GM12874 (cell line): Measurements from ENCODE around the gene HYDIN.

ENCODE experiments used
- CTCF ChIP-seq: IDR thresholded peaks from 2 replicates; pipeline ENCODE4 v1.5.1; 2011; ENCODE audit warnings: low read depth, mild to moderate bottlenecking, control low read depth, low read length, moderate library complexity; ENCODE audit not compliant: insufficient read depth

The HYDIN gene

GRCh38 chr16:71201556-71201955 is 29.0 kb downstream of the HYDIN start:
- TF ChIP-seq CTCF: no peak

GRCh38 chr16:71201054-71201453 is 29.5 kb downstream of the HYDIN start:
- no peak for TF ChIP-seq CTCF

- no peak for TF ChIP-seq CTCF
Observed at GRCh38 chr16:71198408-71198807, 32.1 kb downstream of the HYDIN start.

GRCh38 chr16:71192387-71192786 is 38.1 kb downstream of the HYDIN start:
- TF ChIP-seq CTCF: no peak

- no peak for TF ChIP-seq CTCF
Observed at GRCh38 chr16:71188956-71189712, 41.4 kb downstream of the HYDIN start.

- no peak for TF ChIP-seq CTCF
Observed at GRCh38 chr16:71185347-71185746, 45.2 kb downstream of the HYDIN start.

GRCh38 chr16:71179569-71179968 is 51.0 kb downstream of the HYDIN start:
- TF ChIP-seq CTCF: no peak
